Smooth muscle cell (in vitro differentiated cells): ENCODE results near the gene E2F3. TPM values are rescaled to one million over a fixed set of nuclear protein-coding genes. Genes with fewer than 3 reads are reported as not detected.

Experiments
- DNase-seq: peaks from one replicate; lab custom pipeline; 2025; ENCODE audit not compliant: unreplicated experiment; lab: John Stamatoyannopoulos, UW
- H2AFZ ChIP-seq: fragments of 200-600 bp; sonication (generic); 2 replicates; pipeline ENCODE4 v1.6.0; 2016; ENCODE audit warnings: antibody characterized with exemption, low read depth, mild to moderate bottlenecking
- H3F3A ChIP-seq: fragments of 200-600 bp; sonication (generic); 2 replicates; pipeline ENCODE4 v1.6.0; 2017; ENCODE audit warnings: antibody characterized with exemption, low read depth
- H3K27ac ChIP-seq: fragments of 200-600 bp; sonication (generic); 2 replicates; pipeline ENCODE4 v1.5.1; 2016; ENCODE audit warnings: low read depth, mild to moderate bottlenecking
- H3K27me3 ChIP-seq: fragments of 200-600 bp; sonication (generic); 2 replicates; pipeline ENCODE4 v1.6.1; 2016; ENCODE audit warnings: low read depth, mild to moderate bottlenecking
- H3K36me3 ChIP-seq: fragments of 200-600 bp; sonication (generic); 2 replicates; pipeline ENCODE4 v1.5.1; 2016; ENCODE audit warnings: low read depth
- H3K4me1 ChIP-seq: fragments of 200-600 bp; sonication (generic); 2 replicates; pipeline ENCODE4 v1.5.1; 2016; ENCODE audit warnings: low read depth
- H3K4me2 ChIP-seq: fragments of 200-600 bp; sonication (generic); 2 replicates; pipeline ENCODE4 v1.6.0; 2016; ENCODE audit warnings: mild to moderate bottlenecking
- H3K4me3 ChIP-seq: fragments of 200-600 bp; sonication (generic); 2 replicates; pipeline ENCODE4 v1.5.1; 2016; ENCODE audit warnings: mild to moderate bottlenecking
- H3K79me2 ChIP-seq: fragments of 200-600 bp; sonication (generic); 2 replicates; pipeline ENCODE4 v1.6.0; 2016; ENCODE audit warnings: low read depth, mild to moderate bottlenecking
- H3K9ac ChIP-seq: fragments of 200-600 bp; sonication (generic); 2 replicates; pipeline ENCODE4 v1.6.0; 2016; ENCODE audit warnings: low read depth
- H3K9me3 ChIP-seq: fragments of 200-600 bp; sonication (generic); replicated peaks from 2 replicates; pipeline ENCODE4 v1.5.1; 2016; ENCODE audit warnings: low read depth
- H4K20me1 ChIP-seq: fragments of 200-600 bp; sonication (generic); 2 replicates; pipeline ENCODE4 v1.6.0; 2016; ENCODE audit warnings: low read depth
- CTCF ChIP-seq: fragments of 200-600 bp; sonication (generic); IDR thresholded peaks from 2 replicates; pipeline ENCODE4 v1.5.1; 2017; ENCODE audit warnings: borderline replicate concordance, mild to moderate bottlenecking, antibody characterized with exemption; ENCODE audit not compliant: insufficient read depth, poor library complexity, severe bottlenecking
- WGBS: methylation state at CpG from one replicate; pipeline ENCODE4 v1.1.7; 2016; ENCODE audit warnings: low lambda C conversion rate; 5-methylcytosine and 5-hydroxymethylcytosine counted together
- polyA plus RNA-seq: library from polyadenylated mRNA; unstranded; fragments of >200 nt; fragmentation: Nextera tagmentation; extraction: Ambion mirVana; gene quantifications from 2 replicates; pipeline ENCODE4 v1.2.1, GENCODE V29; 2016
- total RNA-seq: library from RNA; depleted of rRNA; stranded (reverse); fragments of >200 nt; gene quantifications from 2 replicates; pipeline ENCODE4 v1.2.3, GENCODE V29; 2014

Gene E2F3
- total and polyA plus RNA-seq, 2 experiments from 2014 or later, result 7.9 to 12.6 TPM

DNA sequence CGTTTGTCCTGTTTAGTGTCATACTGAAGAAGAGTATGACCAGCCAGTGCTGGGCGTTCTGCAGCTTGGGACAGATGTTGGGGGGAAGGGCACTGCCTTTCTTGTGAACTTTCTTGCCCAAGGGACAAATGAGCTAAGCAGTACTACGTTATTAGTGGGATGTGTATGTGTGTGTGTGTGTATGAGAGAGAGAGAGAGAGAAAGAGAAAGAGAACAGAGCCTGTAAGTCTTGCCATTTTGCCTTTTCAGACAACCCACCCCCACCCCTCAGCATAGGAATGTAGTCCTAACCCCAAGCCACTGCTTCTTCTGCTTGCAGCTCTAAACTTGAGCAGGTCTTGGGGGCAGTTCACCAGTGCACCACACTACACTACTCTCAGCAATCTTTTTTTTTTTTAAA lies 45.5 kb downstream of the E2F3 start:
- peaks cover 10% of the 10 kb centered on the region for H3K4me1 ChIP-seq
- H2AFZ ChIP-seq, result no peak overlapping the region
- H3K9me3 ChIP-seq, result no peaks in the 10 kb centered on the region
- H3K27ac ChIP-seq, result no peak overlapping the region
- no peaks in the 10 kb centered on the region for H3K36me3 ChIP-seq
- 36% methylated on average over 3 of the region's 3 CpGs for WGBS
- H3K79me2 ChIP-seq, result peaks cover 89% of the 10 kb centered on the region
- peaks cover 99% of the 10 kb centered on the region for H4K20me1 ChIP-seq
- TF ChIP-seq CTCF, result no peak
- no peaks in the 10 kb centered on the region for H3K27me3 ChIP-seq
- H3K4me3 ChIP-seq, result no peak overlapping the region
- H3F3A ChIP-seq, result no peaks in the 10 kb centered on the region
- H3K9ac ChIP-seq, result no peak overlapping the region
- DNase-seq, result no peak
- H3K4me2 ChIP-seq, result no peak overlapping the region

GRCh38 chr6:20447581-20448132 lies 46.0 kb downstream of the E2F3 start:
- H3K27me3 ChIP-seq, result no peaks in the 10 kb centered on the region
- no peak overlapping the region for H3K4me2 ChIP-seq
- peaks cover 99% of the 10 kb centered on the region for H4K20me1 ChIP-seq
- H3K9me3 ChIP-seq, result no peaks in the 10 kb centered on the region
- H3K9ac ChIP-seq, result no peak overlapping the region
- H3K36me3 ChIP-seq, result no peaks in the 10 kb centered on the region
- H3K4me1 ChIP-seq, result peaks cover 10% of the 10 kb centered on the region
- no peaks in the 10 kb centered on the region for H3F3A ChIP-seq
- H3K4me3 ChIP-seq, result no peak overlapping the region
- peaks cover 89% of the 10 kb centered on the region for H3K79me2 ChIP-seq
- 81% methylated on average over 4 of the region's 4 CpGs for WGBS
- H3K27ac ChIP-seq, result no peak overlapping the region
- TF ChIP-seq CTCF, result no peak
- no peak for DNase-seq
- no peak overlapping the region for H2AFZ ChIP-seq

GRCh38 chr6:20448828-20449227 lies 47.1 kb downstream of the E2F3 start:
- Histone ChIP-seq H3K4me3 (no peak overlapping the region), H3K4me2 (no peak overlapping the region), H3K27ac (no peak overlapping the region), H3K27me3 (no peaks in the 10 kb centered on the region), H3K36me3 (no peaks in the 10 kb centered on the region), H4K20me1 (peaks cover 100% of the 10 kb centered on the region), H3F3A (no peaks in the 10 kb centered on the region), H3K4me1 (peaks cover 10% of the 10 kb centered on the region), H3K9ac (no peak overlapping the region), H2AFZ (no peak overlapping the region), H3K9me3 (no peaks in the 10 kb centered on the region), H3K79me2 (peaks cover 90% of the 10 kb centered on the region)
- DNase-seq, result no peak
- TF ChIP-seq CTCF, result no peak
- 96% methylated on average over 2 of the region's 2 CpGs for WGBS

GRCh38 chr6:20454204-20454824 lies 52.6 kb downstream of the E2F3 start:
- Histone ChIP-seq H4K20me1 (peaks cover 99% of the 10 kb centered on the region), H3K79me2 (peaks cover 99% of the 10 kb centered on the region), H3K4me1 (peaks cover 3% of the 10 kb centered on the region), H2AFZ (no peak overlapping the region), H3K4me2 (no peak overlapping the region), H3F3A (no peaks in the 10 kb centered on the region), H3K9me3 (no peaks in the 10 kb centered on the region), H3K9ac (no peak overlapping the region), H3K36me3 (no peaks in the 10 kb centered on the region), H3K27me3 (no peaks in the 10 kb centered on the region), H3K4me3 (no peak overlapping the region), H3K27ac (no peak overlapping the region)
- 83% methylated on average over 4 of the region's 4 CpGs for WGBS
- TF ChIP-seq CTCF, result no peak
- DNase-seq, result no peak
